BLaER1 treated with 17β-estradiol and CSF1 and Interleukin-3, amounts not matched to agents 10 nM and 100 nM (cell line): ENCODE data around the gene RASA4B.

Experiments
- H3K27ac ChIP-seq, 11 experiments: shearing (Covaris generic); formaldehyde crosslinking; 2 replicates each; pipeline ENCODE4 v1.8.1; 2022
- H3K27me3 ChIP-seq, 11 experiments: shearing (Covaris generic); formaldehyde crosslinking; 2 replicates each; pipeline ENCODE4 v1.8.1; 2022
- H3K36me3 ChIP-seq, 11 experiments: shearing (Covaris generic); formaldehyde crosslinking; 2 replicates each; pipeline ENCODE4 v1.8.1; 2022
- H3K4me1 ChIP-seq, 10 experiments: shearing (Covaris generic); formaldehyde crosslinking; 2 replicates each; pipeline ENCODE4 v1.8.1; 2022
- H3K4me2 ChIP-seq, 11 experiments: shearing (Covaris generic); formaldehyde crosslinking; 2 replicates each; pipeline ENCODE4 v1.8.1; 2022
- H3K4me3 ChIP-seq, 10 experiments: shearing (Covaris generic); formaldehyde crosslinking; 2 replicates each; pipeline ENCODE4 v1.8.1; 2022
- H3K9ac ChIP-seq, 11 experiments: shearing (Covaris generic); formaldehyde crosslinking; 2 replicates each; pipeline ENCODE4 v1.8.1; 2022
- H3K9me3 ChIP-seq, 11 experiments: shearing (Covaris generic); formaldehyde crosslinking; replicated peaks in 1 of 11; 2 replicates each; pipeline ENCODE4 v1.8.1; 2022
- H4K20me1 ChIP-seq, 11 experiments: shearing (Covaris generic); formaldehyde crosslinking; 2 replicates each; pipeline ENCODE4 v1.8.1; 2022
- Cebpa-rat ChIP-seq, 11 experiments: shearing (Covaris generic); IDR thresholded peaks; 2 replicates each; pipeline ENCODE4 v1.8.1; 2022

RASA4B gene

GRCh38 chr7:102449136-102449535, 68.4 kb downstream of the RASA4B start:
- no peak for TF ChIP-seq Cebpa-rat (IDR thresholded peaks at IDR 0.05)
- Histone ChIP-seq H3K9ac (no peak overlapping the region), H4K20me1 (peaks cover 0 to 95% (median 52%) of the 10 kb centered on the region in 11 experiments; a peak in 15 of 22 replicates), H3K27me3 (no peaks in the 10 kb centered on the region), H3K27ac (no peak overlapping the region), H3K4me1 (peaks cover 14 to 72% (median 53%) of the 10 kb centered on the region in 10 experiments), H3K9me3 (no peaks in the 10 kb centered on the region), H3K4me3 (no peak overlapping the region), H3K4me2 (no peak overlapping the region), H3K36me3 (peaks cover 24 to 59% (median 48%) of the 10 kb centered on the region in 11 experiments)

GRCh38 chr7:102447311-102447710, 70.3 kb downstream of the RASA4B start:
- no peak for TF ChIP-seq Cebpa-rat (IDR thresholded peaks at IDR 0.05)
- no peaks in the 10 kb centered on the region for H3K27me3 ChIP-seq
- peak overlapping the region in 2 of 11 experiments; percentile 14 to 19; a peak in 1 of 22 replicates for H3K9ac ChIP-seq
- peaks cover 0 to 5% (median 0%) of the 10 kb centered on the region in 11 experiments; a peak in 5 of 22 replicates for H3K9me3 ChIP-seq
- H3K27ac ChIP-seq, result peak overlapping the region in 4 of 11 experiments; percentile 43 to 72 (median 59); a peak in 6 of 22 replicates
- no peak overlapping the region for H3K4me3 ChIP-seq
- H3K4me1 ChIP-seq, result peaks cover 28 to 79% (median 65%) of the 10 kb centered on the region in 10 experiments
- peaks cover 26 to 77% (median 56%) of the 10 kb centered on the region in 11 experiments for H3K36me3 ChIP-seq
- H3K4me2 ChIP-seq, result peak overlapping the region in 1 of 11 experiments; percentile 76; a peak in 1 of 22 replicates
- peaks cover 0 to 77% (median 52%) of the 10 kb centered on the region in 11 experiments; a peak in 15 of 22 replicates for H4K20me1 ChIP-seq

- Histone ChIP-seq H4K20me1 (peaks cover 0 to 80% (median 47%) of the 10 kb centered on the region in 11 experiments; a peak in 15 of 22 replicates), H3K36me3 (peaks cover 28 to 82% (median 63%) of the 10 kb centered on the region in 11 experiments), H3K4me2 (peak overlapping the region in 8 of 11 experiments; percentile 12 to 81 (median 73); a peak in 13 of 22 replicates), H3K4me1 (peaks cover 35 to 79% (median 69%) of the 10 kb centered on the region in 10 experiments), H3K27ac (peak overlapping the region in 6 of 11 experiments; percentile 4 to 72 (median 50); a peak in 8 of 22 replicates), H3K9ac (peak overlapping the region in 4 of 11 experiments; percentile 19 to 50 (median 23); a peak in 2 of 22 replicates), H3K4me3 (no peak overlapping the region), H3K9me3 (peaks cover 0 to 6% (median 0%) of the 10 kb centered on the region in 11 experiments; a peak in 5 of 22 replicates), H3K27me3 (no peaks in the 10 kb centered on the region)
- TF ChIP-seq Cebpa-rat (IDR thresholded peaks at IDR 0.05), result no peak
These were observed 71.0 kb downstream of the RASA4B start for GRCh38 chr7:102446387-102447156.

DNA sequence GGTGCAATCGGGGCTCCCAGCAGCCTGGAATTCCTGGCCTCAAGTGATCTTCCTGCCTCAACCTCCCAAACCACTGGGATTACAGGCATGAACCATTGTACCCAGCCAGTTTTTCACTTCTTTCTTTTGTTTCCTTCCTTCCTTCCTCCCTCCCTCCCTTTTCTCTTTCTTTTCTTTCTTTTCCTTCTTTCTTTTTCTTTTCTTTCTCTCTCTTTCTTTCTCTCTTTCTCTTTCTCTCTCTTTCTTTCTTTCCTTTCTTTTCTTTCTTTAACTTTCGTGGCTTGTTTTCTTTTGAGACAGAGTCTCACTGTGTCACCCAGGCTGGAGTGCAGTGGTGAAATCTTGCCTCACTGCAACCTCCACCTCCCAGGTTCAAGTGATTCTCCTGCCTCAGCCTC, 71.9 kb downstream of the RASA4B start:
- peak overlapping the region; percentile 41 to 81 (median 70) for H3K4me2 ChIP-seq
- H3K4me3 ChIP-seq, result no peak overlapping the region
- H3K36me3 ChIP-seq, result peaks cover 28 to 84% (median 63%) of the 10 kb centered on the region in 11 experiments
- no peak for TF ChIP-seq Cebpa-rat (IDR thresholded peaks at IDR 0.05)
- H3K27ac ChIP-seq, result peak overlapping the region in 7 of 11 experiments; percentile 37 to 72 (median 52); a peak in 15 of 22 replicates
- H3K9me3 ChIP-seq, result peaks cover 0 to 6% (median 0%) of the 10 kb centered on the region in 11 experiments; a peak in 5 of 22 replicates
- no peaks in the 10 kb centered on the region for H3K27me3 ChIP-seq
- H4K20me1 ChIP-seq, result peaks cover 0 to 80% (median 38%) of the 10 kb centered on the region in 11 experiments; a peak in 15 of 22 replicates
- H3K4me1 ChIP-seq, result peaks cover 44 to 79% (median 69%) of the 10 kb centered on the region in 10 experiments
- H3K9ac ChIP-seq, result peak overlapping the region in 8 of 11 experiments; percentile 23 to 64 (median 41); a peak in 14 of 22 replicates

- Histone ChIP-seq H3K4me2 (peak overlapping the region; percentile 41 to 81 (median 70)), H3K9me3 (peaks cover 0 to 6% (median 0%) of the 10 kb centered on the region in 11 experiments; a peak in 5 of 22 replicates), H3K36me3 (peaks cover 28 to 86% (median 69%) of the 10 kb centered on the region in 11 experiments), H3K27me3 (no peaks in the 10 kb centered on the region), H3K27ac (peak overlapping the region in 8 of 11 experiments; percentile 37 to 72 (median 50); a peak in 15 of 22 replicates), H3K4me1 (peaks cover 50 to 79% (median 69%) of the 10 kb centered on the region in 10 experiments), H3K4me3 (no peak overlapping the region), H4K20me1 (peaks cover 0 to 80% (median 33%) of the 10 kb centered on the region in 11 experiments; a peak in 15 of 22 replicates), H3K9ac (peak overlapping the region in 9 of 11 experiments; percentile 3 to 64 (median 35); a peak in 17 of 22 replicates)
- no peak for TF ChIP-seq Cebpa-rat (IDR thresholded peaks at IDR 0.05)
These were observed 72.5 kb downstream of the RASA4B start for GRCh38 chr7:102444961-102445673.

- peaks cover 0 to 67% (median 2%) of the 10 kb centered on the region in 11 experiments; a peak in 10 of 22 replicates for H4K20me1 ChIP-seq
- no peak overlapping the region for H3K4me3 ChIP-seq
- no peak for TF ChIP-seq Cebpa-rat (IDR thresholded peaks at IDR 0.05)
- peak overlapping the region; percentile 31 to 88 (median 69) for H3K4me2 ChIP-seq
- peaks cover 61 to 99% (median 96%) of the 10 kb centered on the region in 10 experiments for H3K4me1 ChIP-seq
- H3K9ac ChIP-seq, result peak overlapping the region in 9 of 11 experiments; percentile 9 to 79 (median 58); a peak in 15 of 22 replicates
- H3K36me3 ChIP-seq, result peaks cover 42 to 85% (median 73%) of the 10 kb centered on the region in 11 experiments
- peaks cover 0 to 9% (median 0%) of the 10 kb centered on the region in 11 experiments; a peak in 5 of 22 replicates for H3K9me3 ChIP-seq
- H3K27ac ChIP-seq, result peak overlapping the region in 10 of 11 experiments; percentile 3 to 93 (median 78); a peak in 20 of 22 replicates
- H3K27me3 ChIP-seq, result no peaks in the 10 kb centered on the region
These were observed 77.4 kb downstream of the RASA4B start for GRCh38 chr7:102439963-102440795.

GRCh38 chr7:102436118-102436517, 81.5 kb downstream of the RASA4B start:
- H3K9ac ChIP-seq, result peak overlapping the region in 10 of 11 experiments; percentile 1 to 98 (median 42); a peak in 13 of 22 replicates
- peak overlapping the region in 7 of 11 experiments; percentile 5 to 95 (median 35); a peak in 11 of 22 replicates for H3K27ac ChIP-seq

More at GRCh38 chr7:102436118-102436517, 81.5 kb downstream of the RASA4B start:
- Histone ChIP-seq H4K20me1 (peaks cover 0 to 47% (median 6%) of the 10 kb centered on the region in 11 experiments; a peak in 10 of 22 replicates), H3K36me3 (peaks cover 38 to 54% (median 51%) of the 10 kb centered on the region in 11 experiments), H3K4me2 (peak overlapping the region; percentile 95 to 99 (median 98); a peak in 20 of 22 replicates), H3K9me3 (0 out of 22 replicates have a peak, but pooled peaks cover 0 to 5% (median 0%) of the 10 kb centered on the region in 11 experiments), H3K4me3 (no peak overlapping the region; a peak in 1 of 20 replicates), H3K27me3 (no peaks in the 10 kb centered on the region), H3K4me1 (peaks cover 58 to 92% (median 89%) of the 10 kb centered on the region in 10 experiments)
- no peak for TF ChIP-seq Cebpa-rat (IDR thresholded peaks at IDR 0.05)
